HG03442 (cell line): ENCODE measurements around the gene SLITRK2.

ENCODE experiments used
- ATAC-seq: cut with Tn5 transposase; IDR thresholded peaks from one replicate; pipeline ENCODE4 v1.9.1; 2021; ENCODE audit warnings: mild to moderate bottlenecking, moderate library complexity; ENCODE audit not compliant: unreplicated experiment

SLITRK2 gene

DNA sequence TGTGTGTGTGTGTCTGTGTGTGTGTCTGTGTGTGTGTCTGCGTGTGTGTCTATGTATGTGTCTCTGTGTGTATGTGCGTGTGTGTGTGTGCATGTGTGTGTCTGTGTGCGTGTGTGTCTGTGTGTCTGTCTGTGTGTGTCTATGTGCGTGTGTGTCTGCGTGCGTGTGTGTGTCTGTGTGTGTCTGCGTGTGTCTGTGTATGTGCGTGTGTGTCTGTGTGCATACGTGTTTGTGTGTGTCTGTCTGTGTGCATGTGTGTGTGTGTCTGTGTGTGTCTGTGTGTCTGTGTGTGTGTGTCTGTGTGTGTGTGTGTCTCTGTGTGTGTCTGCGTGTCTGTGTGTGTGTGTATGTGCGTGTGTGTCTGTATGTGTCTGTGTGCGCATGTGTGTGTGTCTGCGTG, 35.6 kb downstream of the SLITRK2 start:
- ATAC-seq = no peak

DNA sequence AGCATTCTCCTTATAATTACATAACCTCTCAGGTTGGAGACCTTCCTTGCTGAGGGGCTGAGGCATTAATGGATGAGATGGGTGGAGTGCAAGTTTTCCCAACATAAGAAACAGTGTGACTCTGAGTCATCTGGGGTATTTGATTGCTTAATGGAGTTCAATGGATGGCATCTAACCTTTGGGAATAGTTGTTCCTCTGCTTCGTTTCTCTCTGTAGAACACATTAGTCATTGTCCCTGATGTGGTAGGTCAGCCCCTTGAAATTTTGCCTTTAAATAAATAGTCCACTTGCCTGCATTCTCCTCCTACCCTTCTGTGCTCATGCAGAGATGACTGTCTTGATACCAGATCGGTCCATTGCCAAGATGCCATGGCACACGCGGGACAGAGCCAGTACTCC, 38.6 kb downstream of the SLITRK2 start:
- no peak for ATAC-seq

DNA sequence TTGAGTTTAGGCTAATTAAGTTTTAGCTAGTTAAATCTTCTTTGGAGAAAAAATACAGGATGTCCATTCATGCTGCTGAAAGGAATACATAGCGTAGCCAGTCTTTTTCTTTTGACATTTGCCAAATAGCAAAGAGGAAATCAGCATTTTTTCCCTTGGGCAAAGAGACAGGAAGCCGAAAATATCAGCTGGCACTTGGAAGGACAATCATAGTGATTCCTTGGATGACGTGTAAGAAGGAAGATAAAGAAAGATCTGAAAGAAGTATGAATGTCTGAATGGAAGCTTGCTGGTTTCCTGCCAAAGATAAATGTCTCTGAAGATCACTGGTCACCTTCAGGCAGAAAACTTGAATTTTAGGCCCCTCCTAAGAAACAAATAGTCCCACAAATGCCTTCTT, 44.2 kb downstream of the SLITRK2 start:
- ATAC-seq = no peak

DNA sequence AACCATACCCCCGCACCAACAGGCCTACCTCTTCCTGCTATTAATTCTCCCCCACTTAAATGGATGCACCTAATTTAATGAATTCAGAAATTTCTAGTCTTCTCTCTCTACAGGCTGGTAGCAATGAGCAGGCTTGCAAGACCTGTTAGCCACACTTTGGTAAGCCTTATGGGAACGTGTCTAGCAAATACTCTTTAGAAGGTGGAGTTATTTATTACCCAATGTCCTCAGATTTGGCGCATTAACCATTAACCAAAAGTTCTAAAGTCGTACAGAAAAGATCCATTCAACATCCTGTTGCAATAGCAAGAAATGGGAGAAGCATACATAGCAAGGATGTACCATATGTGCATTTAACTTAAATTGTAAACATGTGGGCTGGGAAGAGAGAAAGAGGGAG, 47.5 kb downstream of the SLITRK2 start:
- ATAC-seq = no peak
